Left lung (tissue), 10 donors: Measurements from ENCODE around the gene MNX1. TPM values are rescaled to one million over a fixed set of nuclear protein-coding genes. Genes with fewer than 3 reads are reported as not detected.

ENCODE experiments used
- ATAC-seq: fragments of 200-7000 bp; cut with Tn5 transposase; one replicate; pipeline ENCODE4 v1.9.1; 2020; ENCODE audit warnings: moderate library complexity
- DNase-seq, 4 donors: peaks; one replicate each; pipeline ENCODE4 v3.0.0-alpha.2; 2013 to 2020
- H3K27ac ChIP-seq, 2 donors: fragments of 200-600 bp; sonication (generic) in 1 of 2; one replicate each; pipeline versions ENCODE4 v1.5.0 to v1.8.0; 2020 to 2021
- H3K27me3 ChIP-seq, 2 donors: fragments of 200-600 bp; sonication (generic) in 1 of 2; one replicate each; pipeline versions ENCODE4 v1.5.0 to v1.8.0; 2020 to 2021
- H3K36me3 ChIP-seq, 2 donors: fragments of 200-600 bp; sonication (generic) in 1 of 2; one replicate each; pipeline versions ENCODE4 v1.5.0 to v1.8.0; 2020 to 2021
- H3K4me1 ChIP-seq, 2 donors: fragments of 200-600 bp; one replicate each; pipeline ENCODE4 v1.8.0; 2021
- H3K4me3 ChIP-seq, 2 donors: fragments of 200-600 bp; sonication (generic) in 1 of 2; one replicate each; pipeline versions ENCODE4 v1.5.0 to v1.8.0; 2020 to 2021; ENCODE audit warnings: mild to moderate bottlenecking in 1 of 2
- H3K9me3 ChIP-seq, 2 donors: fragments of 200-600 bp; sonication (generic) in 1 of 2; one replicate each; pipeline versions ENCODE4 v1.5.0 to v1.8.0; 2020 to 2021
- intact Hi-C, 2 donors: fragments of 100-400 bp; cut with DNase I; formaldehyde crosslinking; loops; one replicate each; pipeline versions ENCODE4 v1.11.2 to v1.14.2; 2022
- polyA plus RNA-seq, 6 donors: library from polyadenylated mRNA; unstranded; fragments of 120-200 nt; gene quantifications; one replicate each; pipeline ENCODE4 v1.2.1, GENCODE V29; 2013; ENCODE audit not compliant: insufficient read length in 6 of 6
- total RNA-seq, 2 donors: library from RNA; stranded (reverse); fragmentation: NEBNext Ultra II Directional; extraction: Animal tissue kit (Norgen Biotek cat#: 25700); gene quantifications; one replicate each; pipeline ENCODE4 v1.2.1, GENCODE V29; 2021
- TF ChIP-seq, protein P1 (sequence below), 2 donors: fragments of 200-600 bp; sonication (generic) in 1 of 2; IDR thresholded peaks; one replicate each; pipeline versions ENCODE4 v1.5.0 to v1.8.0; 2021; ENCODE audit warnings: antibody characterized with exemption in 2 of 2
- donor health status: DM: no; HTN: yes; CAD: no.
- donor health status: DM: no; HTN: no; CAD: no.

Gene MNX1
- total and polyA plus RNA-seq, 8 donors, result 0.26 to 0.76 (median 0.47) TPM; not detected in 1

- Histone ChIP-seq H3K4me1 (no peaks in the 10 kb centered on the region), H3K27ac (no peak overlapping the region), H3K27me3 (peaks cover 7 to 91% of the 10 kb centered on the region in 2 donors), H3K9me3 (no peaks in the 10 kb centered on the region), H3K4me3 (no peak overlapping the region), H3K36me3 (no peaks in the 10 kb centered on the region)
- DNase-seq, result peak in 2 of 4 donors; percentile 67 to 73
- peak; percentile 64 for ATAC-seq
- intact Hi-C loops, result no loop called here
- TF ChIP-seq, protein P1, sequence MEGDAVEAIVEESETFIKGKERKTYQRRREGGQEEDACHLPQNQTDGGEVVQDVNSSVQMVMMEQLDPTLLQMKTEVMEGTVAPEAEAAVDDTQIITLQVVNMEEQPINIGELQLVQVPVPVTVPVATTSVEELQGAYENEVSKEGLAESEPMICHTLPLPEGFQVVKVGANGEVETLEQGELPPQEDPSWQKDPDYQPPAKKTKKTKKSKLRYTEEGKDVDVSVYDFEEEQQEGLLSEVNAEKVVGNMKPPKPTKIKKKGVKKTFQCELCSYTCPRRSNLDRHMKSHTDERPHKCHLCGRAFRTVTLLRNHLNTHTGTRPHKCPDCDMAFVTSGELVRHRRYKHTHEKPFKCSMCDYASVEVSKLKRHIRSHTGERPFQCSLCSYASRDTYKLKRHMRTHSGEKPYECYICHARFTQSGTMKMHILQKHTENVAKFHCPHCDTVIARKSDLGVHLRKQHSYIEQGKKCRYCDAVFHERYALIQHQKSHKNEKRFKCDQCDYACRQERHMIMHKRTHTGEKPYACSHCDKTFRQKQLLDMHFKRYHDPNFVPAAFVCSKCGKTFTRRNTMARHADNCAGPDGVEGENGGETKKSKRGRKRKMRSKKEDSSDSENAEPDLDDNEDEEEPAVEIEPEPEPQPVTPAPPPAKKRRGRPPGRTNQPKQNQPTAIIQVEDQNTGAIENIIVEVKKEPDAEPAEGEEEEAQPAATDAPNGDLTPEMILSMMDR (IDR thresholded peaks at IDR 0.05), result no peak
Measured at GRCh38 chr7:156993021-156993924, 17.2 kb downstream of the MNX1 start.

- DNase-seq, result peak in 1 of 4 donors; percentile 71
- H3K36me3 ChIP-seq, result no peaks in the 10 kb centered on the region
- no peak overlapping the region for H3K4me3 ChIP-seq
- ATAC-seq, result no peak
- TF ChIP-seq, protein P1 (IDR thresholded peaks at IDR 0.05), result no peak
- H3K4me1 ChIP-seq, result no peaks in the 10 kb centered on the region
- peaks cover 7 to 61% of the 10 kb centered on the region in 2 donors for H3K27me3 ChIP-seq
- H3K9me3 ChIP-seq, result no peaks in the 10 kb centered on the region
- intact Hi-C loops, result no loop called here
- no peak overlapping the region for H3K27ac ChIP-seq
Measured at GRCh38 chr7:156989766-156990535, 20.5 kb downstream of the MNX1 start.

- Histone ChIP-seq H3K4me3 (no peak overlapping the region), H3K27me3 (peaks cover 6 to 48% of the 10 kb centered on the region in 2 donors), H3K27ac (no peak overlapping the region), H3K4me1 (no peaks in the 10 kb centered on the region), H3K9me3 (no peaks in the 10 kb centered on the region), H3K36me3 (no peaks in the 10 kb centered on the region)
- DNase-seq (no peak), ATAC-seq (no peak)
- TF ChIP-seq, protein P1 (IDR thresholded peaks at IDR 0.05), result no peak
- intact Hi-C loops, result no loop called here
Measured at GRCh38 chr7:156988343-156989185, 21.9 kb downstream of the MNX1 start.

DNA sequence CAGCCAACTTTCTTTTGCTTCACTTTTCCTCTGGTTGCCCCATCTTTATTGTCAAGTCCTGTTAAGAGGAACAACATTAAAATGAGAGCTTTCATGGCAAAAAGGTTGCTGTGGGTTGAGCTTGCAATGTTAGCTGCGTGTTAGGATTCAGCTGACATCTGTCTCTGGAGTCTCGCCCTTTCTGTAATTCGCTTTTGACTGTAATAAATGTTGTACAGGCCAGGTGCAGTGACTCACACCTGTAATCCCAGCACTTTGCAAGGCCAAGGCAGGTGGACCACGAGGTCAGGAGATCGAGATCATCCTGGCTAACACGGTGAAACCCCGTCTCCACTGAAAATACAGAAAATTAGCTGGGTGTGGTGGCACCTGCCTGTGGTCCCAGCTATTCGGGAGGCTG is 24.1 kb downstream of the MNX1 start:
- Histone ChIP-seq H3K36me3 (no peaks in the 10 kb centered on the region), H3K4me1 (no peaks in the 10 kb centered on the region), H3K4me3 (no peak overlapping the region), H3K9me3 (no peaks in the 10 kb centered on the region), H3K27ac (no peak overlapping the region), H3K27me3 (peaks cover 0 to 26% of the 10 kb centered on the region in 2 donors)
- ATAC-seq, result no peak
- intact Hi-C loops, result no loop called here
- TF ChIP-seq, protein P1 (IDR thresholded peaks at IDR 0.05), result no peak
- no peak for DNase-seq
